Activated CD4-positive, alpha-beta T cell treated with anti-CD3 and anti-CD28 coated beads, Interleukin-2, amount 10 ng/mL, durations not matched to agents 24 days and 14 days (primary cell): ENCODE results near the gene ZBTB40. TPM values are rescaled to one million over a fixed set of nuclear protein-coding genes. Genes with fewer than 3 reads are reported as not detected.

Source experiments
- DNase-seq: peaks from one replicate; pipeline ENCODE4 v3.0.0; 2022
- H3K27ac Mint-ChIP-seq: one replicate; pipeline ENCODE4 v1.8.0; 2022; ENCODE audit warnings: mild to moderate bottlenecking, mixed read lengths
- H3K27me3 Mint-ChIP-seq: one replicate; pipeline ENCODE4 v1.8.0; 2022; ENCODE audit warnings: mixed read lengths
- H3K36me3 Mint-ChIP-seq: one replicate; pipeline ENCODE4 v1.8.0; 2022; ENCODE audit warnings: low read depth, mild to moderate bottlenecking, mixed read lengths
- H3K4me1 Mint-ChIP-seq: one replicate; pipeline ENCODE4 v1.8.0; 2021; ENCODE audit warnings: mixed read lengths
- H3K4me3 Mint-ChIP-seq: one replicate; pipeline ENCODE4 v1.8.0; 2022; ENCODE audit warnings: mild to moderate bottlenecking, moderate library complexity, mixed read lengths
- H3K9me3 Mint-ChIP-seq: one replicate; pipeline ENCODE4 v1.8.0; 2021; ENCODE audit warnings: mixed read lengths
- intact Hi-C: fragments of 100-400 bp; cut with micrococcal nuclease; formaldehyde crosslinking; loops from one replicate; pipeline ENCODE4 v1.15.1; 2023
- total RNA-seq: library from RNA; stranded (reverse); gene quantifications from 2 replicates; pipeline ENCODE4 v1.2.3, GENCODE V29; 2022

Gene ZBTB40
- total RNA-seq = 18.2 and 19.0 TPM in 2 replicates

- Mint-ChIP-seq H3K27me3 (peaks cover 3% of the 10 kb centered on the region), H3K4me1 (peaks cover 18% of the 10 kb centered on the region), H3K9me3 (no peaks in the 10 kb centered on the region), H3K4me3 (peak within 1 kb of the TSS; percentile 90), H3K27ac (peak within 1 kb of the TSS; percentile 92), H3K36me3 (no peaks in the 10 kb centered on the region)
- intact Hi-C loops = no loop called here
- DNase-seq = peak; percentile 98
Observed at GRCh38 chr1:22451702-22452480, at the start of gene ZBTB40. ZBTB40 (plus strand) TSS chr1:22451851; CDS start chr1:22489949, 38,098 bp downstream.

- no peaks in the 10 kb centered on the region for H3K9me3 Mint-ChIP-seq
- H3K27me3 Mint-ChIP-seq = peaks cover 39% of the 10 kb centered on the region
- H3K4me1 Mint-ChIP-seq = peaks cover 2% of the 10 kb centered on the region
- intact Hi-C loops = no loop called here
- no peak overlapping the region for H3K4me3 Mint-ChIP-seq
- no peaks in the 10 kb centered on the region for H3K36me3 Mint-ChIP-seq
- DNase-seq = no peak
- no peak overlapping the region for H3K27ac Mint-ChIP-seq
Observed at GRCh38 chr1:22402356-22403053, 49.1 kb upstream of the ZBTB40 start.

- H3K4me3 Mint-ChIP-seq = no peak overlapping the region
- peaks cover 25% of the 10 kb centered on the region for H3K27me3 Mint-ChIP-seq
- H3K4me1 Mint-ChIP-seq = no peaks in the 10 kb centered on the region
- H3K27ac Mint-ChIP-seq = no peak overlapping the region
- H3K9me3 Mint-ChIP-seq = no peaks in the 10 kb centered on the region
- no peak for DNase-seq
- no peaks in the 10 kb centered on the region for H3K36me3 Mint-ChIP-seq
- intact Hi-C loops = no loop called here
Observed at GRCh38 chr1:22404486-22404885, 47.2 kb upstream of the ZBTB40 start.

- Mint-ChIP-seq H3K9me3 (no peaks in the 10 kb centered on the region), H3K4me3 (no peak overlapping the region), H3K27ac (no peak overlapping the region), H3K4me1 (no peaks in the 10 kb centered on the region), H3K27me3 (peaks cover 18% of the 10 kb centered on the region), H3K36me3 (no peaks in the 10 kb centered on the region)
- no peak for DNase-seq
- intact Hi-C loops = no loop called here
Observed at GRCh38 chr1:22406722-22407495, 44.7 kb upstream of the ZBTB40 start.

- Mint-ChIP-seq H3K9me3 (no peaks in the 10 kb centered on the region), H3K27me3 (peaks cover 17% of the 10 kb centered on the region), H3K4me1 (no peaks in the 10 kb centered on the region), H3K4me3 (no peak overlapping the region), H3K36me3 (no peaks in the 10 kb centered on the region), H3K27ac (no peak overlapping the region)
- no peak for DNase-seq
- intact Hi-C loops = no loop called here
Observed at GRCh38 chr1:22408230-22408629, 43.4 kb upstream of the ZBTB40 start.

- intact Hi-C loops = no loop called here
- Mint-ChIP-seq H3K4me1 (no peaks in the 10 kb centered on the region), H3K4me3 (no peak overlapping the region)
Observed at GRCh38 chr1:22410401-22410800, 41.2 kb upstream of the ZBTB40 start.

GRCh38 chr1:22410928-22411495 lies 40.6 kb upstream of the ZBTB40 start:
- Mint-ChIP-seq H3K4me1 (no peaks in the 10 kb centered on the region), H3K4me3 (no peak overlapping the region), H3K27me3 (peaks cover 10% of the 10 kb centered on the region), H3K9me3 (no peaks in the 10 kb centered on the region), H3K27ac (no peak overlapping the region), H3K36me3 (no peaks in the 10 kb centered on the region)
- DNase-seq = no peak
- intact Hi-C loops = no loop called here

More at GRCh38 chr1:22410401-22410800, 41.2 kb upstream of the ZBTB40 start:
- peaks cover 10% of the 10 kb centered on the region for H3K27me3 Mint-ChIP-seq
- no peak for DNase-seq
- H3K36me3 Mint-ChIP-seq = no peaks in the 10 kb centered on the region
- H3K9me3 Mint-ChIP-seq = no peaks in the 10 kb centered on the region
- no peak overlapping the region for H3K27ac Mint-ChIP-seq

- Mint-ChIP-seq H3K27me3 (peaks cover 11% of the 10 kb centered on the region), H3K4me3 (no peak overlapping the region)
- intact Hi-C loops = no loop called here
Observed at GRCh38 chr1:22411589-22411988, 40.1 kb upstream of the ZBTB40 start.

GRCh38 chr1:22412932-22413727 lies 38.5 kb upstream of the ZBTB40 start:
- intact Hi-C loops = no loop called here
- no peak for DNase-seq
- no peaks in the 10 kb centered on the region for H3K9me3 Mint-ChIP-seq
- no peak overlapping the region for H3K27ac Mint-ChIP-seq
- no peaks in the 10 kb centered on the region for H3K36me3 Mint-ChIP-seq
- H3K27me3 Mint-ChIP-seq = peaks cover 12% of the 10 kb centered on the region
- no peak overlapping the region for H3K4me3 Mint-ChIP-seq
- peaks cover 2% of the 10 kb centered on the region for H3K4me1 Mint-ChIP-seq

More at GRCh38 chr1:22411589-22411988, 40.1 kb upstream of the ZBTB40 start:
- DNase-seq = no peak
- H3K36me3 Mint-ChIP-seq = no peaks in the 10 kb centered on the region
- H3K27ac Mint-ChIP-seq = no peak overlapping the region
- no peaks in the 10 kb centered on the region for H3K9me3 Mint-ChIP-seq
- H3K4me1 Mint-ChIP-seq = peaks cover under 1% of the 10 kb centered on the region

GRCh38 chr1:22413799-22414198 lies 37.9 kb upstream of the ZBTB40 start:
- no peaks in the 10 kb centered on the region for H3K9me3 Mint-ChIP-seq
- peaks cover 19% of the 10 kb centered on the region for H3K27me3 Mint-ChIP-seq
- no peaks in the 10 kb centered on the region for H3K36me3 Mint-ChIP-seq
- H3K4me3 Mint-ChIP-seq = no peak overlapping the region
- intact Hi-C loops = no loop called here
- H3K4me1 Mint-ChIP-seq = peaks cover 2% of the 10 kb centered on the region
- H3K27ac Mint-ChIP-seq = no peak overlapping the region
- DNase-seq = no peak

GRCh38 chr1:22414244-22414751 lies 37.4 kb upstream of the ZBTB40 start:
- Mint-ChIP-seq H3K27ac (no peak overlapping the region), H3K4me1 (peaks cover 2% of the 10 kb centered on the region), H3K36me3 (no peaks in the 10 kb centered on the region), H3K27me3 (peaks cover 22% of the 10 kb centered on the region), H3K4me3 (no peak overlapping the region), H3K9me3 (no peaks in the 10 kb centered on the region)
- DNase-seq = no peak
- intact Hi-C loops = no loop called here

- intact Hi-C loops = no loop called here
- H3K4me3 Mint-ChIP-seq = no peak overlapping the region
- peaks cover 4% of the 10 kb centered on the region for H3K4me1 Mint-ChIP-seq
- H3K36me3 Mint-ChIP-seq = no peaks in the 10 kb centered on the region
- no peak overlapping the region for H3K27ac Mint-ChIP-seq
- no peak for DNase-seq
- peaks cover 33% of the 10 kb centered on the region for H3K27me3 Mint-ChIP-seq
- no peaks in the 10 kb centered on the region for H3K9me3 Mint-ChIP-seq
Observed at GRCh38 chr1:22415489-22415888, 36.2 kb upstream of the ZBTB40 start.
